Sigmoid colon (tissue), 7 donors: ENCODE measurements around the gene ABCA2. TPM values are rescaled to one million over a fixed set of nuclear protein-coding genes. Genes with fewer than 3 reads are reported as not detected.

Source experiments
- DNase-seq: peaks from one replicate; pipeline ENCODE4 v3.0.0-alpha.2; 2019
- H3K27ac ChIP-seq, 4 donors: fragments of 200-600 bp; sonication (generic); one replicate each; pipeline ENCODE4 v1.5.1; 2016 to 2019; ENCODE audit warnings: mild to moderate bottlenecking in 1 of 4
- H3K27me3 ChIP-seq, 3 donors: fragments of 200-600 bp; sonication (generic); one replicate each; pipeline ENCODE4 v1.5.1; 2019; ENCODE audit warnings: mild to moderate bottlenecking in 1 of 3
- H3K36me3 ChIP-seq, 4 donors: fragments of 200-600 bp; sonication (generic); one replicate each; pipeline ENCODE4 v1.5.1; 2016 to 2019
- H3K4me1 ChIP-seq, 4 donors: fragments of 200-600 bp; sonication (generic); one replicate each; pipeline ENCODE4 v1.5.1; 2017 to 2019
- H3K4me3 ChIP-seq, 4 donors: fragments of 200-600 bp; sonication (generic); one replicate each; pipeline ENCODE4 v1.5.1; 2017 to 2019; ENCODE audit warnings: mild to moderate bottlenecking in 2 of 4, moderate library complexity in 1 of 4
- H3K9me3 ChIP-seq, 4 donors: fragments of 200-600 bp in 3 of 4; sonication (generic) in 3 of 4; one replicate each; pipeline versions ENCODE4 v1.5.1 to v1.6.1; 2013 to 2019
- CTCF ChIP-seq, 4 experiments: fragments of 450-650 bp in 3 of 4; fragments of 200-600 bp in 1 of 4; IDR thresholded peaks; one replicate each; pipeline ENCODE4 v1.5.1; 2016 to 2019; ENCODE audit warnings: antibody characterized with exemption in 4 of 4, mild to moderate bottlenecking in 3 of 4, moderate library complexity in 2 of 4
- EP300 ChIP-seq, 4 donors: sonication (generic); formaldehyde crosslinking; IDR thresholded peaks; one replicate each; pipeline ENCODE4 v1.6.1; 2017; ENCODE audit warnings: antibody characterized with exemption in 4 of 4
- POLR2A ChIP-seq, 2 donors: fragments of 450-650 bp; IDR thresholded peaks; one replicate each; pipeline ENCODE4 v1.6.1; 2016; ENCODE audit warnings: antibody characterized with exemption in 2 of 2, mild to moderate bottlenecking in 2 of 2, moderate library complexity in 2 of 2
- POLR2AphosphoS5 ChIP-seq, 4 donors: sonication (generic); formaldehyde crosslinking; IDR thresholded peaks; one replicate each; pipeline ENCODE4 v1.6.1; 2017; ENCODE audit warnings: antibody characterized with exemption in 4 of 4
- WGBS, 2 donors: extraction: QIAGEN DNeasy Blood & Tissue Kit; methylation state at CpG; one replicate each; pipeline ENCODE4 v1.1.7; 2013; 5-methylcytosine and 5-hydroxymethylcytosine counted together
- intact Hi-C: fragments of 100-400 bp; cut with DNase I; formaldehyde crosslinking; loops from one replicate; pipeline ENCODE4 v1.15.1; 2023
- polyA plus RNA-seq, 3 donors: library from polyadenylated mRNA; stranded (reverse); fragments of 200-250 nt; gene quantifications; one replicate each; pipeline ENCODE4 v1.2.3, GENCODE V29; 2013
- total RNA-seq, 4 donors: library from RNA; depleted of rRNA; stranded (reverse); fragments of >200 nt; gene quantifications; one replicate each; pipeline ENCODE4 v1.1.0, GENCODE V29; 2016
- donor health status: healthy with polysubstance abuse.
- donor health status: Bipolar disorder and iron deficiency.
- donor health status: healthy.

ABCA2 gene
- total and polyA plus RNA-seq, 7 donors, result 6.0 to 28.6 (median 12.5) TPM

DNA sequence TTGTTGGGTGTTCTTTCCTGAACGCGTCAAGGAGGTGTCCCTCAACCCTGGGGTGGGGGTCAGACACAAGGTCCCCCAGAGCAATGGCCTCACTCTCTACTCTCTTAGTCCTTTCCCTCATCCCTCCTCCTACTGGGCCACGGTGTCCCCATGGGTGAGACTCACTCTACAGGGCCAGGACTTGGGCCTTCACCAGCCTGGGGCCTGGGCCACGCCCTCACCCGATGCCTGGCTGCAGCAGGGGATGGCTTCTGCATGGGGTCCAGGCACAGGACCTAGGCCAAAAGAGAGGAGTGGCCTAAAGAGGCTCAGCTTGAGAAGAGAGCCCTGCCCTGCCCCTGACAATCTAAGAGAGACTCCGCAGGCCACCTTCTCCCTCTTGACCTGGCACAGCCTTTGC lies 70.1 kb downstream of the ABCA2 start:
- Histone ChIP-seq H3K9me3 (no peaks in the 10 kb centered on the region), H3K36me3 (no peaks in the 10 kb centered on the region), H3K4me1 (no peaks in the 10 kb centered on the region), H3K27me3 (no peaks in the 10 kb centered on the region), H3K27ac (no peak overlapping the region), H3K4me3 (no peak overlapping the region)
- intact Hi-C loops, result no loop called here
- TF ChIP-seq CTCF (IDR thresholded peaks at IDR 0.05) (no peak), POLR2AphosphoS5 (IDR thresholded peaks at IDR 0.05) (no peak), EP300 (IDR thresholded peaks at IDR 0.05) (no peak), POLR2A (IDR thresholded peaks at IDR 0.05) (no peak)
- 92 to 93% methylated on average over 6 of the region's 6 CpGs for WGBS, 2 donors
- DNase-seq, result no peak

DNA sequence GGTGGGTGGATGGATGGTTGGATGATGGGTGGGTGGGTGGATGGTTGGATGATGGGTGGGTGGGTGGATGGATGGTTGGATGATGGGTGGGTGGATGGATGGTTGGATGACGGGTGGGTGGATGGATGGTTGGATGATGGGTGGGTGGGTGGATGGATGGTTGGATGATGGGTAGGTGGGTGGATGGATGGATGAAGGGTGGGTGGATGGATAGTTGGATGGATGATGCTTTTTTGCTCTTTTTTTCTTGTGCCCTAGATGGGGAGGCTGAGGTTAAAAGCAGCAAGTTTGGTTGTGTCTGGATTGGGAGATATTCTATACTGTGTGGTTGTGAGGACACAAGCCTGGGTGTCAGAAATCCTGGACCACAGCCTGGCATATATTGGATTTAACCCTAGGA lies 70.6 kb downstream of the ABCA2 start:
- Histone ChIP-seq H3K9me3 (no peaks in the 10 kb centered on the region), H3K27ac (no peak overlapping the region), H3K27me3 (no peaks in the 10 kb centered on the region), H3K4me3 (no peak overlapping the region), H3K4me1 (no peaks in the 10 kb centered on the region), H3K36me3 (no peaks in the 10 kb centered on the region)
- TF ChIP-seq EP300 (IDR thresholded peaks at IDR 0.05) (no peak), POLR2AphosphoS5 (IDR thresholded peaks at IDR 0.05) (no peak), CTCF (IDR thresholded peaks at IDR 0.05) (no peak), POLR2A (IDR thresholded peaks at IDR 0.05) (no peak)
- intact Hi-C loops, result no loop called here
- 94 to 97% methylated on average over 1 of the region's 1 CpG for WGBS, 2 donors
- no peak for DNase-seq

Other genes starting within 250 kb of the ABCA2 start
Only the 30 nearest of the 38 such genes appear.
- gene AJM1, start 185.8 kb downstream of the ABCA2 start, total RNA-seq, result 1 to 10 TPM in 3 of 4 donors, under 1 TPM in 1; 0.82 to 8.6 (median 5.2) TPM
- 1 to 10 TPM in 2 of 3 donors, under 1 TPM in 1; 0.46 to 6.7 (median 1.8) TPM for gene AJM1, start 185.8 kb downstream of the ABCA2 start, polyA plus RNA-seq
- 10 to 100 TPM; 39.0 to 73.1 (median 56.4) TPM for gene PHPT1, start 178.8 kb downstream of the ABCA2 start, total RNA-seq
- 100 to 1,000 TPM; 109 to 144 (median 120) TPM for gene PHPT1, start 178.8 kb downstream of the ABCA2 start, polyA plus RNA-seq
- 1 to 10 TPM in 2 of 4 donors, under 1 TPM in 2; 0.71 to 2.8 (median 1.8) TPM for gene MAMDC4, start 175.9 kb downstream of the ABCA2 start, total RNA-seq
- 10 to 100 TPM in 1 of 3 donors, 1 to 10 TPM in 2; 1.6 to 25.3 (median 2.4) TPM for gene MAMDC4, start 175.9 kb downstream of the ABCA2 start, polyA plus RNA-seq
- gene EDF1, start 161.9 kb downstream of the ABCA2 start, total RNA-seq, result 100 to 1,000 TPM; 261 to 303 (median 281) TPM
- gene EDF1, start 161.9 kb downstream of the ABCA2 start, polyA plus RNA-seq, result 100 to 1,000 TPM; 541 to 755 (median 730) TPM
- gene TRAF2, start 141.7 kb downstream of the ABCA2 start, total RNA-seq, result 1 to 10 TPM; 1.8 to 5.5 (median 3.9) TPM
- gene TRAF2, start 141.7 kb downstream of the ABCA2 start, polyA plus RNA-seq, result 10 to 100 TPM; 13.2 to 21.9 (median 13.9) TPM
- 100 to 1,000 TPM; 153 to 202 (median 171) TPM for gene FBXW5, start 83.5 kb downstream of the ABCA2 start, total RNA-seq
- gene FBXW5, start 83.5 kb downstream of the ABCA2 start, polyA plus RNA-seq, result 100 to 1,000 TPM; 147 to 182 (median 165) TPM
- not detected for gene C8G, start 83.0 kb downstream of the ABCA2 start, total RNA-seq
- 10 to 100 TPM in 1 of 3 donors, 1 to 10 TPM in 2; 4.2 to 11.1 (median 5.4) TPM for gene C8G, start 83.0 kb downstream of the ABCA2 start, polyA plus RNA-seq
- 1 to 10 TPM in 1 of 4 donors, not detected in 3; 1.2 TPM for gene LCN12, start 76.0 kb downstream of the ABCA2 start, total RNA-seq
- gene LCN12, start 76.0 kb downstream of the ABCA2 start, polyA plus RNA-seq, result 1 to 10 TPM in 1 of 3 donors, not detected in 2; 3.0 TPM
- 10 to 100 TPM; 11.8 to 36.6 (median 32.4) TPM for gene PTGDS, start 50.7 kb downstream of the ABCA2 start, total RNA-seq
- gene PTGDS, start 50.7 kb downstream of the ABCA2 start, polyA plus RNA-seq, result 100 to 1,000 TPM in 1 of 3 donors, 10 to 100 TPM in 1, 1 to 10 TPM in 1; 8.3 to 218 (median 24.0) TPM
- gene LCNL1, start 45.2 kb downstream of the ABCA2 start, total RNA-seq, result 1 to 10 TPM in 1 of 4 donors, under 1 TPM in 3; 0.14 to 1.1 (median 0.43) TPM
- gene LCNL1, start 45.2 kb downstream of the ABCA2 start, polyA plus RNA-seq, result under 1 TPM in 1 of 3 donors, not detected in 2; 0.50 TPM
- 10 to 100 TPM; 28.0 to 38.0 (median 36.2) TPM for gene PAXX, start 35.8 kb downstream of the ABCA2 start, total RNA-seq
- 10 to 100 TPM; 28.4 to 80.9 (median 40.8) TPM for gene PAXX, start 35.8 kb downstream of the ABCA2 start, polyA plus RNA-seq
- 1 to 10 TPM in 1 of 4 donors, not detected in 3; 1.4 TPM for gene CLIC3, start 31.7 kb downstream of the ABCA2 start, total RNA-seq
- 1 to 10 TPM in 1 of 3 donors, not detected in 2; 4.7 TPM for gene CLIC3, start 31.7 kb downstream of the ABCA2 start, polyA plus RNA-seq
- 1 to 10 TPM in 1 of 4 donors, under 1 TPM in 2, not detected in 1; 0.36 to 1.3 (median 0.41) TPM for gene FUT7, start 3.9 kb upstream of the ABCA2 start, total RNA-seq
- 1 to 10 TPM in 1 of 3 donors, not detected in 2; 1.3 TPM for gene FUT7, start 3.9 kb upstream of the ABCA2 start, polyA plus RNA-seq
- 100 to 1,000 TPM in 1 of 4 donors, 10 to 100 TPM in 3; 21.4 to 101 (median 42.4) TPM for gene NPDC1, start 17.9 kb upstream of the ABCA2 start, total RNA-seq
- gene NPDC1, start 17.9 kb upstream of the ABCA2 start, polyA plus RNA-seq, result 100 to 1,000 TPM in 1 of 3 donors, 10 to 100 TPM in 2; 47.9 to 118 (median 91.9) TPM
- 1 to 10 TPM in 3 of 4 donors, not detected in 1; 1.2 to 2.2 (median 2.1) TPM for gene ENTPD2, start 25.8 kb upstream of the ABCA2 start, total RNA-seq
- gene ENTPD2, start 25.8 kb upstream of the ABCA2 start, polyA plus RNA-seq, result 1 to 10 TPM in 2 of 3 donors, under 1 TPM in 1; 0.92 to 6.4 (median 3.0) TPM
- gene SAPCD2, start 42.3 kb upstream of the ABCA2 start, total RNA-seq, result under 1 TPM in 1 of 4 donors, not detected in 3; 0.81 TPM
- gene SAPCD2, start 42.3 kb upstream of the ABCA2 start, polyA plus RNA-seq, result 10 to 100 TPM in 1 of 3 donors, 1 to 10 TPM in 2; 3.6 to 16.4 (median 3.7) TPM
- 1 to 10 TPM; 2.9 to 9.1 (median 4.8) TPM for gene UAP1L1, start 49.3 kb upstream of the ABCA2 start, total RNA-seq
- gene UAP1L1, start 49.3 kb upstream of the ABCA2 start, polyA plus RNA-seq, result 1 to 10 TPM; 4.2 to 9.6 (median 6.0) TPM
- gene MAN1B1, start 58.7 kb upstream of the ABCA2 start, total RNA-seq, result 10 to 100 TPM; 27.8 to 34.9 (median 28.7) TPM
- gene MAN1B1, start 58.7 kb upstream of the ABCA2 start, polyA plus RNA-seq, result 10 to 100 TPM; 12.0 to 52.0 (median 14.1) TPM
- gene DPP7, start 86.5 kb upstream of the ABCA2 start, total RNA-seq, result 100 to 1,000 TPM in 2 of 4 donors, 10 to 100 TPM in 2; 88.5 to 140 (median 111) TPM
- 100 to 1,000 TPM in 1 of 3 donors, 10 to 100 TPM in 2; 26.6 to 158 (median 36.6) TPM for gene DPP7, start 86.5 kb upstream of the ABCA2 start, polyA plus RNA-seq
- 1 to 10 TPM in 1 of 4 donors, under 1 TPM in 3; 0.16 to 1.1 (median 0.38) TPM for gene GRIN1, start 110.9 kb upstream of the ABCA2 start, total RNA-seq
- gene GRIN1, start 110.9 kb upstream of the ABCA2 start, polyA plus RNA-seq, result under 1 TPM in 1 of 3 donors, not detected in 2; 0.69 TPM
- under 1 TPM in 1 of 4 donors, not detected in 3; 0.68 TPM for gene LRRC26, start 141.8 kb upstream of the ABCA2 start, total RNA-seq
- 1 to 10 TPM; 1.2 to 6.3 (median 1.4) TPM for gene LRRC26, start 141.8 kb upstream of the ABCA2 start, polyA plus RNA-seq
- not detected for gene TMEM210, start 143.8 kb upstream of the ABCA2 start, total RNA-seq
- gene TMEM210, start 143.8 kb upstream of the ABCA2 start, polyA plus RNA-seq, result under 1 TPM in 1 of 3 donors, not detected in 2; 0.12 TPM
- 10 to 100 TPM; 21.0 to 27.4 (median 24.6) TPM for gene ANAPC2, start 160.3 kb upstream of the ABCA2 start, total RNA-seq
- gene ANAPC2, start 160.3 kb upstream of the ABCA2 start, polyA plus RNA-seq, result 10 to 100 TPM; 12.5 to 49.3 (median 13.2) TPM
- gene SSNA1, start 160.4 kb upstream of the ABCA2 start, total RNA-seq, result 100 to 1,000 TPM in 1 of 4 donors, 10 to 100 TPM in 3; 39.6 to 122 (median 76.3) TPM
- 100 to 1,000 TPM in 2 of 3 donors, 10 to 100 TPM in 1; 93.2 to 112 (median 105) TPM for gene SSNA1, start 160.4 kb upstream of the ABCA2 start, polyA plus RNA-seq
- 1 to 10 TPM; 3.0 to 4.6 (median 3.8) TPM for gene TPRN, start 172.5 kb upstream of the ABCA2 start, total RNA-seq
- 10 to 100 TPM; 64.9 to 80.5 (median 78.1) TPM for gene TPRN, start 172.5 kb upstream of the ABCA2 start, polyA plus RNA-seq
- 10 to 100 TPM; 24.8 to 33.4 (median 29.1) TPM for gene TMEM203, start 177.4 kb upstream of the ABCA2 start, total RNA-seq
- 10 to 100 TPM; 27.5 to 42.0 (median 38.4) TPM for gene TMEM203, start 177.4 kb upstream of the ABCA2 start, polyA plus RNA-seq
- gene NDOR1, start 177.5 kb upstream of the ABCA2 start, total RNA-seq, result 10 to 100 TPM in 1 of 4 donors, 1 to 10 TPM in 3; 3.8 to 12.7 (median 5.1) TPM
- gene NDOR1, start 177.5 kb upstream of the ABCA2 start, polyA plus RNA-seq, result 10 to 100 TPM in 1 of 3 donors, 1 to 10 TPM in 2; 5.4 to 20.2 (median 6.0) TPM
- gene RNF208, start 194.0 kb upstream of the ABCA2 start, total RNA-seq, result 1 to 10 TPM in 2 of 4 donors, under 1 TPM in 1, not detected in 1; 0.54 to 1.9 (median 1.1) TPM
- gene RNF208, start 194.0 kb upstream of the ABCA2 start, polyA plus RNA-seq, result 1 to 10 TPM; 4.8 to 8.8 (median 5.5) TPM
- under 1 TPM in 1 of 4 donors, not detected in 3; 0.33 TPM for gene CYSRT1, start 196.9 kb upstream of the ABCA2 start, total RNA-seq
- gene CYSRT1, start 196.9 kb upstream of the ABCA2 start, polyA plus RNA-seq, result 1 to 10 TPM in 1 of 3 donors, under 1 TPM in 1, not detected in 1; 0.54 to 1.2 TPM
- not detected for gene RNF224, start 199.3 kb upstream of the ABCA2 start, total RNA-seq
- under 1 TPM in 1 of 3 donors, not detected in 2; 0.04 TPM for gene RNF224, start 199.3 kb upstream of the ABCA2 start, polyA plus RNA-seq